HG03045 (cell line): Measurements from ENCODE around the gene CACNB3.
A peak's percentile ranks its signal among the peaks of the same experiment; 100 is the strongest.

ENCODE experiments used
- ATAC-seq: cut with Tn5 transposase; IDR thresholded peaks from one replicate; pipeline ENCODE4 v1.9.1; 2021; ENCODE audit warnings: mild to moderate bottlenecking, moderate library complexity; ENCODE audit not compliant: unreplicated experiment

CACNB3 gene

GRCh38 chr12:48817873-48818830, at the start of gene CACNB3:
TSS of gene CACNB3 (plus strand) at chr12:48818496. CDS start at chr12:48818930, 434 bp downstream.
- ATAC-seq: peak; percentile 35

- ATAC-seq: no peak
Measured at GRCh38 chr12:48768736-48769135, 49.6 kb upstream of the CACNB3 start.

GRCh38 chr12:48770756-48771155, 47.5 kb upstream of the CACNB3 start:
- ATAC-seq: no peak

GRCh38 chr12:48771588-48772112, 46.6 kb upstream of the CACNB3 start:
- ATAC-seq: no peak

GRCh38 chr12:48773686-48774085, 44.6 kb upstream of the CACNB3 start:
- ATAC-seq: no peak

- no peak for ATAC-seq
Measured at GRCh38 chr12:48774516-48774915, 43.8 kb upstream of the CACNB3 start.

GRCh38 chr12:48775299-48775698, 43.0 kb upstream of the CACNB3 start:
- no peak for ATAC-seq

- no peak for ATAC-seq
Measured at GRCh38 chr12:48775991-48776649, 42.2 kb upstream of the CACNB3 start.

- ATAC-seq: no peak
Measured at GRCh38 chr12:48776956-48777355, 41.3 kb upstream of the CACNB3 start.

GRCh38 chr12:48777501-48778400, 40.5 kb upstream of the CACNB3 start:
- ATAC-seq: no peak

- ATAC-seq: no peak
Measured at GRCh38 chr12:48779869-48780268, 38.4 kb upstream of the CACNB3 start.

GRCh38 chr12:48780381-48781025, 37.8 kb upstream of the CACNB3 start:
- no peak for ATAC-seq

GRCh38 chr12:48781750-48782456, 36.4 kb upstream of the CACNB3 start:
- ATAC-seq: no peak

GRCh38 chr12:48782457-48783395, 35.6 kb upstream of the CACNB3 start:
- no peak for ATAC-seq

- ATAC-seq: no peak
Measured at GRCh38 chr12:48783432-48783831, 34.9 kb upstream of the CACNB3 start.

- no peak for ATAC-seq
Measured at GRCh38 chr12:48786591-48787544, 31.4 kb upstream of the CACNB3 start.

- ATAC-seq: no peak
Measured at GRCh38 chr12:48787791-48788523, 30.3 kb upstream of the CACNB3 start.
